WTC11 (cell line): ENCODE results near the gene RPP14. TPM values are rescaled to one million over a fixed set of nuclear protein-coding genes. Genes with fewer than 3 reads are reported as not detected.
"Not testable (repeated sequence)": the region's sequence is repeated elsewhere in the genome, so short reads cannot be mapped to it uniquely, and the experiment has no call there.

Experiments
- ATAC-seq: fragments of 200-7000 bp; cut with Tn5 transposase; 2 replicates; pipeline ENCODE4 v1.10.0; 2021; ENCODE audit warnings: mild to moderate bottlenecking, moderate library complexity
- CTCF ChIA-PET: fragments of 300-600 bp; sonication (Branson Sonifier 250); formaldehyde crosslinking; loops from one replicate; lab custom pipeline; 2021; ENCODE audit warnings: antibody characterized with exemption; lab: Charles Lee
- POLR2A ChIA-PET: fragments of 350-600 bp; sonication (Branson Sonifier 250); formaldehyde crosslinking; loops from one replicate; lab custom pipeline; 2021; ENCODE audit warnings: antibody characterized with exemption; lab: Charles Lee
- DNase-seq: peaks from one replicate; pipeline ENCODE4 v3.0.0; 2021; ENCODE audit warnings: low spot score
- H3K27ac Mint-ChIP-seq: 2 replicates; pipeline ENCODE4 v1.8.0; 2021; ENCODE audit warnings: mixed read lengths
- H3K27me3 Mint-ChIP-seq: 2 replicates; pipeline ENCODE4 v1.8.0; 2021; ENCODE audit warnings: low read depth, mild to moderate bottlenecking, moderate library complexity, mixed read lengths
- H3K36me3 Mint-ChIP-seq: 2 replicates; pipeline ENCODE4 v1.8.0; 2021; ENCODE audit warnings: mixed read lengths
- H3K4me1 Mint-ChIP-seq: 2 replicates; pipeline ENCODE4 v1.8.0; 2022; ENCODE audit warnings: mixed read lengths
- H3K4me3 Mint-ChIP-seq: 2 replicates; pipeline ENCODE4 v1.8.0; 2021; ENCODE audit warnings: mild to moderate bottlenecking, moderate library complexity, mixed read lengths
- H3K9me3 Mint-ChIP-seq: 2 replicates; pipeline ENCODE4 v1.8.0; 2021; ENCODE audit warnings: mixed read lengths
- ATF3 ChIP-seq: sonication (generic); formaldehyde crosslinking; conservative IDR thresholded peaks from 2 replicates; pipeline ENCODE4 v1.8.1; 2022; ENCODE audit warnings: mild to moderate bottlenecking, missing genetic modification reagents
- ATF6 ChIP-seq: sonication (generic); formaldehyde crosslinking; IDR thresholded peaks from 2 replicates; pipeline ENCODE4 v1.8.1; 2023; ENCODE audit warnings: mild to moderate bottlenecking, missing genetic modification reagents
- E2F1 ChIP-seq: sonication (generic); formaldehyde crosslinking; IDR thresholded peaks from 2 replicates; pipeline ENCODE4 v1.8.0; 2022; ENCODE audit warnings: mild to moderate bottlenecking, missing genetic modification reagents
- ERG ChIP-seq: fragments of 250-450 bp; sonication (Bioruptor Pico); IDR thresholded peaks from 2 replicates; pipeline ENCODE4 v1.8.0; 2021; ENCODE audit warnings: mild to moderate bottlenecking
- FOXK1 ChIP-seq: sonication (generic); formaldehyde crosslinking; IDR thresholded peaks from 2 replicates; pipeline ENCODE4 v1.8.0; 2022; ENCODE audit warnings: mild to moderate bottlenecking, moderate library complexity, missing genetic modification reagents
- GABPB1 ChIP-seq: sonication (generic); formaldehyde crosslinking; IDR thresholded peaks from 2 replicates; pipeline ENCODE4 v1.8.1; 2023; ENCODE audit warnings: mild to moderate bottlenecking, missing genetic modification reagents
- GRHL2 ChIP-seq: fragments of 250-450 bp; sonication (Bioruptor Pico); IDR thresholded peaks from 2 replicates; pipeline ENCODE4 v1.8.0; 2022; ENCODE audit warnings: mild to moderate bottlenecking, moderate library complexity; ENCODE audit not compliant: insufficient replicate concordance, severe bottlenecking
- GTF2I ChIP-seq: fragments of 250-450 bp; sonication (Bioruptor Pico); conservative IDR thresholded peaks from 2 replicates; pipeline ENCODE4 v1.4.0; 2021; ENCODE audit warnings: mild to moderate bottlenecking
- JAZF1 ChIP-seq: fragments of 250-450 bp; sonication (Bioruptor Pico); IDR thresholded peaks from 2 replicates; pipeline ENCODE4 v1.9.0; 2021; ENCODE audit warnings: moderate library complexity, mild to moderate bottlenecking, inconsistent platforms
- JUN ChIP-seq: sonication (generic); formaldehyde crosslinking; IDR thresholded peaks from 2 replicates; pipeline ENCODE4 v1.8.0; 2023; ENCODE audit warnings: mild to moderate bottlenecking, missing genetic modification reagents
- KAT7 ChIP-seq: sonication (generic); formaldehyde crosslinking; IDR thresholded peaks from 2 replicates; pipeline ENCODE4 v1.8.1; 2023; ENCODE audit warnings: missing genetic modification reagents, mild to moderate bottlenecking, borderline replicate concordance
- SMAD3 ChIP-seq: sonication (generic); formaldehyde crosslinking; IDR thresholded peaks from 2 replicates; pipeline ENCODE4 v1.8.0; 2022; ENCODE audit warnings: missing genetic modification reagents, mild to moderate bottlenecking, borderline replicate concordance
- STAT6 ChIP-seq: sonication (generic); formaldehyde crosslinking; conservative IDR thresholded peaks from 2 replicates; pipeline ENCODE4 v1.8.1; 2023; ENCODE audit warnings: mild to moderate bottlenecking, low read depth, missing genetic modification reagents, moderate library complexity
- TCF7 ChIP-seq: sonication (generic); formaldehyde crosslinking; IDR thresholded peaks from 2 replicates; pipeline ENCODE4 v1.8.0; 2022; ENCODE audit warnings: mild to moderate bottlenecking, low read depth, missing genetic modification reagents, moderate library complexity
- ZBTB21 ChIP-seq: sonication (generic); formaldehyde crosslinking; IDR thresholded peaks from 2 replicates; pipeline ENCODE4 v1.8.1; 2023; ENCODE audit warnings: mild to moderate bottlenecking, missing genetic modification reagents, borderline replicate concordance
- ZNF263 ChIP-seq: sonication (generic); formaldehyde crosslinking; IDR thresholded peaks from 2 replicates; pipeline ENCODE4 v1.8.1; 2022; ENCODE audit warnings: low read depth, mild to moderate bottlenecking, moderate library complexity, missing genetic modification reagents
- ZNF425 ChIP-seq: fragments of 250-450 bp; sonication (Bioruptor Pico); conservative IDR thresholded peaks from 2 replicates; pipeline ENCODE4 v1.9.0; 2021; ENCODE audit warnings: mild to moderate bottlenecking
- ZNF512 ChIP-seq: sonication (generic); formaldehyde crosslinking; IDR thresholded peaks from 2 replicates; pipeline ENCODE4 v1.8.1; 2022; ENCODE audit warnings: missing genetic modification reagents, borderline replicate concordance
- ZNF671 ChIP-seq: fragments of 250-450 bp; sonication (Bioruptor Pico); IDR thresholded peaks from 2 replicates; pipeline ENCODE4 v1.8.0; 2021; ENCODE audit warnings: mild to moderate bottlenecking
- total RNA-seq: library from RNA; stranded (reverse); gene quantifications from 3 replicates; pipeline ENCODE4 v1.2.3, GENCODE V29; 2021

The RPP14 gene
- total RNA-seq, 1 experiment from 2014 or later = 17.9 TPM

- Mint-ChIP-seq H3K27me3 (no peaks in the 10 kb centered on the region), H3K9me3 (peaks cover 11% of the 10 kb centered on the region; the same call in 1 of the 2 replicates), H3K4me3 (no peak overlapping the region), H3K36me3 (peaks cover 19% of the 10 kb centered on the region), H3K27ac (no peak overlapping the region), H3K4me1 (no peaks in the 10 kb centered on the region)
- ATAC-seq = no peak
- POLR2A ChIA-PET = no interaction called here
- TF ChIP-seq GABPB1 (CRISPR knock-in tag) = no peak
- no peak for TF ChIP-seq TCF7
- TF ChIP-seq GRHL2 (CRISPR knock-in tag) = no peak
- TF ChIP-seq SMAD3 = no peak
- no peak for TF ChIP-seq JAZF1 (CRISPR knock-in tag)
- no peak for TF ChIP-seq GTF2I (CRISPR knock-in tag)
- TF ChIP-seq KAT7 = no peak
- TF ChIP-seq ZNF671 (CRISPR knock-in tag) = no peak
- TF ChIP-seq ZNF512 (CRISPR knock-in tag) = no peak
- TF ChIP-seq E2F1 = no peak
- TF ChIP-seq ATF3 (CRISPR knock-in tag) = no peak
- no peak for TF ChIP-seq ERG (CRISPR knock-in tag)
- DNase-seq = no peak
- CTCF ChIA-PET = interaction anchor here (0.6 kb wide), 1 partner anchor 40 kb away, joined by 3 read pairs; no protein-coding TSS in a partner anchor
Observed at GRCh38 chr3:58272891-58273290, 33.2 kb upstream of the RPP14 start.

- H3K27ac Mint-ChIP-seq, ATAC-seq, H3K4me1 Mint-ChIP-seq, H3K4me3 Mint-ChIP-seq, H3K27me3 Mint-ChIP-seq, CTCF ChIA-PET, DNase-seq, POLR2A ChIA-PET: not testable (repeated sequence)
- peaks cover 19% of the 10 kb centered on the region for H3K36me3 Mint-ChIP-seq
- H3K9me3 Mint-ChIP-seq = peaks cover 11% of the 10 kb centered on the region; the same call in 1 of the 2 replicates
Observed at GRCh38 chr3:58273362-58273761, 32.7 kb upstream of the RPP14 start.

GRCh38 chr3:58274027-58274614 lies 31.9 kb upstream of the RPP14 start:
- no peaks in the 10 kb centered on the region for H3K27me3 Mint-ChIP-seq
- H3K27ac Mint-ChIP-seq = no peak overlapping the region
- H3K36me3 Mint-ChIP-seq = peaks cover 19% of the 10 kb centered on the region
- POLR2A ChIA-PET = no interaction called here
- no peak overlapping the region for H3K4me3 Mint-ChIP-seq
- H3K9me3 Mint-ChIP-seq = peaks cover 11% of the 10 kb centered on the region; the same call in 1 of the 2 replicates
- H3K4me1 Mint-ChIP-seq = no peaks in the 10 kb centered on the region
- ATAC-seq = no peak
- CTCF ChIA-PET = no interaction called here
- no peak for DNase-seq
- TF ChIP-seq ERG (CRISPR knock-in tag) (no peak), STAT6 (CRISPR knock-in tag) (no peak), JAZF1 (CRISPR knock-in tag) (no peak), ZNF263 (CRISPR knock-in tag) (no peak), ZBTB21 (CRISPR knock-in tag) (no peak), FOXK1 (CRISPR knock-in tag) (no peak), JUN (CRISPR knock-in tag) (no peak), ATF6 (CRISPR knock-in tag) (no peak), GABPB1 (CRISPR knock-in tag) (no peak), ZNF425 (no peak)
